SK-N-SH treated with all-trans-retinoic acid at 6 μM for 48 hours (cell line): ENCODE results near the gene BFSP2.

Experiments used
- ISL1 ChIP-seq: fragments of 250-450 bp; sonication (Bioruptor Pico); IDR thresholded peaks from 2 replicates; pipeline ENCODE4 v2.1.2; 2022; ENCODE audit warnings: mild to moderate bottlenecking, moderate library complexity
- PATZ1 ChIP-seq: fragments of 250-450 bp; sonication (Bioruptor Pico); IDR thresholded peaks from 2 replicates; pipeline ENCODE4 v1.8.0; 2020; ENCODE audit warnings: mild to moderate bottlenecking, moderate library complexity, borderline replicate concordance

DNA sequence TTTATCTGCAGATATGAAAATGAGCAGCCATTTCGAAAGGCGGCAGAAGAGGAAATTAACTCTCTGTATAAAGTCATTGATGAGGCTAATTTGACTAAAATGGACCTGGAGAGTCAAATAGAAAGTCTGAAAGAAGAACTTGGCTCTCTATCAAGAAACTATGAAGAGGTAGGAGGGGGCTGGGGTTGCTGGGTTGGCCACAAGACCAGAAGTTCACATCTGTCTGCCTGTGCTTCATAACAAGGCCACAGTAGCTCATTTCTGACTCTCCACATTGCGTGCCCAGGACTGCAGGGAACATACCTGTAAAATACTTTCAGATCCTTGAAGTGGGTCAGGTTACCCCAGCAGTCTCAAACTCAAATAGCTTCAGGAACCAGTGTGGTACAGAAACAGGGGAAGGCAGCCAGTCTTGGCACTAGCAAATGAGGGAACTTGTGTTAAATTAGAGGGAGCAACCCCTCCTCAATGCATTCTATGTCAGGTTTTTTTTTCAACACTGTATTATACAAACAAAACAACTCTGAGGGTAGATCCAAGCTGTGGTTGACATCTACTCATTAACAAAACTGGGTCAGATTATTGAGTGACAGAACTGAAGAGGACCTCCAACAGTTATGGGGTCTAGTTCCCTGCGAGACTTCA is 48.7 kb downstream of the BFSP2 start:
- no peak for TF ChIP-seq ISL1
- TF ChIP-seq PATZ1 (CRISPR knock-in tag), result no peak
